Neural cell (in vitro differentiated cells): ENCODE measurements around the gene S100P. TPM values are rescaled to one million over a fixed set of nuclear protein-coding genes. Genes with fewer than 3 reads are reported as not detected.

Source experiments
- H2AFZ ChIP-seq: fragments of 200-600, 300-800 bp; sonication (generic), shearing (Covaris generic); 2 replicates; pipeline ENCODE4 v1.6.0; 2014; ENCODE audit warnings: low read depth, mild to moderate bottlenecking, antibody characterized with exemption, low read length, moderate library complexity
- H3F3A ChIP-seq: fragments of 200-600 bp; shearing (Covaris generic); 2 replicates; pipeline ENCODE4 v1.6.1; 2016; ENCODE audit warnings: mild to moderate bottlenecking, moderate library complexity, mixed read lengths, antibody characterized with exemption, low read length; ENCODE audit not compliant: insufficient read depth, poor library complexity, severe bottlenecking
- H3K27ac ChIP-seq: fragments of 200-600, 300-800 bp; sonication (generic), shearing (Covaris generic); 2 replicates; pipeline ENCODE4 v1.5.1; 2014; ENCODE audit warnings: mild to moderate bottlenecking, low read length, moderate library complexity
- H3K27me3 ChIP-seq: fragments of 300-800, 200-600 bp; sonication (generic), shearing (Covaris generic); 2 replicates; pipeline ENCODE4 v1.6.0; 2014; ENCODE audit warnings: mild to moderate bottlenecking, low read depth, low read length, moderate library complexity; ENCODE audit not compliant: insufficient read depth
- H3K36me3 ChIP-seq: fragments of 300-800, 200-600 bp; sonication (generic), shearing (Covaris generic); 2 replicates; pipeline ENCODE4 v1.5.1; 2014; ENCODE audit warnings: mild to moderate bottlenecking, antibody characterized with exemption, low read length, moderate library complexity; ENCODE audit not compliant: insufficient read depth
- H3K4me2 ChIP-seq: fragments of 300-800, 200-600 bp; sonication (generic), shearing (Covaris generic); 2 replicates; pipeline ENCODE4 v1.6.0; 2014; ENCODE audit warnings: mild to moderate bottlenecking, low read length
- H3K4me3 ChIP-seq: fragments of 300-800, 200-600 bp; sonication (generic), shearing (Covaris generic); 2 replicates; pipeline ENCODE4 v1.5.1; 2014; ENCODE audit warnings: mild to moderate bottlenecking, low read length, moderate library complexity
- H3K79me2 ChIP-seq: fragments of 200-600 bp; shearing (Covaris generic); replicated peaks from 2 replicates; pipeline ENCODE4 v1.6.0; 2014; ENCODE audit warnings: mild to moderate bottlenecking, low read length, moderate library complexity; ENCODE audit not compliant: insufficient read depth
- H3K9ac ChIP-seq: fragments of 300-800, 200-600 bp; sonication (generic), shearing (Covaris generic); 2 replicates; pipeline ENCODE4 v1.6.1; 2016; ENCODE audit warnings: mild to moderate bottlenecking, low read length, mixed read lengths
- H3K9me2 ChIP-seq: fragments of 200-600 bp; shearing (Covaris generic); 2 replicates; pipeline ENCODE4 v1.6.1; 2016; ENCODE audit warnings: mild to moderate bottlenecking, low read length, mixed read lengths; ENCODE audit not compliant: insufficient read depth
- H3K9me3 ChIP-seq: fragments of 200-600, 300-800 bp; sonication (generic), shearing (Covaris generic); 2 replicates; pipeline ENCODE4 v1.6.1; 2016; ENCODE audit warnings: mild to moderate bottlenecking, mixed run types, low read length, moderate library complexity, mixed read lengths
- H4K20me1 ChIP-seq: fragments of 200-600 bp; shearing (Covaris generic); 2 replicates; pipeline ENCODE4 v1.6.1; 2016; ENCODE audit warnings: mild to moderate bottlenecking, mixed run types; ENCODE audit not compliant: insufficient read depth
- CTCF ChIP-seq: fragments of 450-650 bp; IDR thresholded peaks from 2 replicates; pipeline ENCODE4 v1.5.1; 2014; ENCODE audit warnings: antibody characterized with exemption, mild to moderate bottlenecking, moderate library complexity; ENCODE audit not compliant: poor library complexity, severe bottlenecking
- EP300 ChIP-seq: fragments of 450-650 bp; conservative IDR thresholded peaks from 2 replicates; pipeline ENCODE4 v1.6.1; 2014; ENCODE audit warnings: antibody characterized with exemption, mild to moderate bottlenecking, moderate library complexity; ENCODE audit not compliant: poor library complexity, severe bottlenecking
- EZH2 ChIP-seq: fragments of 200-600, 300-800 bp; shearing (Covaris generic), sonication (generic); IDR thresholded peaks from 2 replicates; pipeline ENCODE4 v1.6.1; 2014; ENCODE audit warnings: antibody characterized with exemption, low read length, borderline replicate concordance, mild to moderate bottlenecking; ENCODE audit not compliant: insufficient read depth, poor library complexity, severe bottlenecking
- MXI1 ChIP-seq: fragments of 450-650 bp; conservative IDR thresholded peaks from 2 replicates; pipeline ENCODE4 v1.6.1; 2014; ENCODE audit warnings: antibody characterized with exemption, mild to moderate bottlenecking; ENCODE audit not compliant: poor library complexity, severe bottlenecking
- POLR2AphosphoS5 ChIP-seq: IDR thresholded peaks from 2 replicates; pipeline ENCODE4 v1.6.1; 2012
- RAD21 ChIP-seq: fragments of 450-650 bp; conservative IDR thresholded peaks from 2 replicates; pipeline ENCODE4 v1.6.1; 2014; ENCODE audit warnings: antibody characterized with exemption, mild to moderate bottlenecking, moderate library complexity
- SMC3 ChIP-seq: fragments of 450-650 bp; conservative IDR thresholded peaks from 2 replicates; pipeline ENCODE4 v1.6.1; 2014; ENCODE audit warnings: antibody characterized with exemption, mild to moderate bottlenecking, moderate library complexity; ENCODE audit not compliant: poor library complexity
- TAF1 ChIP-seq: IDR thresholded peaks from 2 replicates; pipeline ENCODE4 v1.6.1; 2012; ENCODE audit warnings: low read depth
- polyA plus RNA-seq: library from polyadenylated mRNA; depleted of rRNA; stranded (reverse); fragments of >200 nt; gene quantifications from 2 replicates; pipeline ENCODE4 v1.2.3, GENCODE V29; 2014
- TF ChIP-seq, protein P1 (sequence below): IDR thresholded peaks from 2 replicates; pipeline ENCODE4 v1.6.1; 2012; ENCODE audit warnings: borderline replicate concordance

The S100P gene
- polyA plus RNA-seq, 1 donor from 2014 or later, result not detected

- no peaks in the 10 kb centered on the region for H3K9me3 ChIP-seq
- no peaks in the 10 kb centered on the region for H3F3A ChIP-seq
- no peak overlapping the region for H3K4me3 ChIP-seq
- no peaks in the 10 kb centered on the region for H4K20me1 ChIP-seq
- H3K79me2 ChIP-seq, result peaks cover 8% of the 10 kb centered on the region
- no peak overlapping the region for H3K4me2 ChIP-seq
- no peaks in the 10 kb centered on the region for H3K27me3 ChIP-seq
- H3K27ac ChIP-seq, result no peak overlapping the region
- H3K36me3 ChIP-seq, result no peaks in the 10 kb centered on the region
- no peaks in the 10 kb centered on the region for H3K9me2 ChIP-seq
- TF ChIP-seq RAD21 (no peak), EZH2 (no peak), TAF1 (no peak), MXI1 (no peak), POLR2AphosphoS5 (no peak), SMC3 (no peak), EP300 (no peak), CTCF (no peak)
- TF ChIP-seq, protein P1, sequence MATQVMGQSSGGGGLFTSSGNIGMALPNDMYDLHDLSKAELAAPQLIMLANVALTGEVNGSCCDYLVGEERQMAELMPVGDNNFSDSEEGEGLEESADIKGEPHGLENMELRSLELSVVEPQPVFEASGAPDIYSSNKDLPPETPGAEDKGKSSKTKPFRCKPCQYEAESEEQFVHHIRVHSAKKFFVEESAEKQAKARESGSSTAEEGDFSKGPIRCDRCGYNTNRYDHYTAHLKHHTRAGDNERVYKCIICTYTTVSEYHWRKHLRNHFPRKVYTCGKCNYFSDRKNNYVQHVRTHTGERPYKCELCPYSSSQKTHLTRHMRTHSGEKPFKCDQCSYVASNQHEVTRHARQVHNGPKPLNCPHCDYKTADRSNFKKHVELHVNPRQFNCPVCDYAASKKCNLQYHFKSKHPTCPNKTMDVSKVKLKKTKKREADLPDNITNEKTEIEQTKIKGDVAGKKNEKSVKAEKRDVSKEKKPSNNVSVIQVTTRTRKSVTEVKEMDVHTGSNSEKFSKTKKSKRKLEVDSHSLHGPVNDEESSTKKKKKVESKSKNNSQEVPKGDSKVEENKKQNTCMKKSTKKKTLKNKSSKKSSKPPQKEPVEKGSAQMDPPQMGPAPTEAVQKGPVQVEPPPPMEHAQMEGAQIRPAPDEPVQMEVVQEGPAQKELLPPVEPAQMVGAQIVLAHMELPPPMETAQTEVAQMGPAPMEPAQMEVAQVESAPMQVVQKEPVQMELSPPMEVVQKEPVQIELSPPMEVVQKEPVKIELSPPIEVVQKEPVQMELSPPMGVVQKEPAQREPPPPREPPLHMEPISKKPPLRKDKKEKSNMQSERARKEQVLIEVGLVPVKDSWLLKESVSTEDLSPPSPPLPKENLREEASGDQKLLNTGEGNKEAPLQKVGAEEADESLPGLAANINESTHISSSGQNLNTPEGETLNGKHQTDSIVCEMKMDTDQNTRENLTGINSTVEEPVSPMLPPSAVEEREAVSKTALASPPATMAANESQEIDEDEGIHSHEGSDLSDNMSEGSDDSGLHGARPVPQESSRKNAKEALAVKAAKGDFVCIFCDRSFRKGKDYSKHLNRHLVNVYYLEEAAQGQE, result no peak
- no peak overlapping the region for H3K9ac ChIP-seq
- H2AFZ ChIP-seq, result no peak overlapping the region
These were observed 13.2 kb upstream of the S100P start for GRCh38 chr4:6680372-6681034.

DNA sequence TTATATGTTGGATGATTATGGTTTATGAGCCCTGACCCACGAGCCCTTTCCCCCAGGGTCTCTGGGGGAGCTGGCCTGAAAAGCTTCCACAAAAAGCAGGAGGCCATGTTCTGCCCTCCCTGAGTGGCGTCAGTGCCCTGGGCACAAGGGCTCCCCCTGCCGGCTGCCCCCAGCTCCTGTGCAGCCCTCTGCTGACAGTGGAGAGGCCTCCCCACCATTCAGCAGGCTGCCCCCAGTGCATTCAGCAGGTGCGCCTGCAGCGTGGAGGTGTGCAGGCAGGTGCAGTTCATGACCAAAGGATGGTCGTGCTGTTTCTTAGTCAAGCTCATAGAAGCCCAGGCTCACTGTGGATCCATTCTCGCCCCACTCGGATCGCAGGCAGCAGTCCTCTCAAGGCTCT, 12.5 kb upstream of the S100P start:
- Histone ChIP-seq H3K9me2 (no peaks in the 10 kb centered on the region), H2AFZ (no peak overlapping the region), H3K27me3 (no peaks in the 10 kb centered on the region), H3K9ac (no peak overlapping the region), H3K27ac (no peak overlapping the region), H3K4me2 (no peak overlapping the region), H3F3A (no peaks in the 10 kb centered on the region), H3K9me3 (no peaks in the 10 kb centered on the region), H3K4me3 (no peak overlapping the region), H3K36me3 (no peaks in the 10 kb centered on the region), H4K20me1 (no peaks in the 10 kb centered on the region), H3K79me2 (peaks cover 4% of the 10 kb centered on the region)
- no peak for TF ChIP-seq SMC3
- no peak for TF ChIP-seq EZH2
- TF ChIP-seq EP300, result no peak
- TF ChIP-seq, protein P1, result no peak
- no peak for TF ChIP-seq POLR2AphosphoS5
- no peak for TF ChIP-seq TAF1
- TF ChIP-seq MXI1, result no peak
- no peak for TF ChIP-seq RAD21
- TF ChIP-seq CTCF, result no peak
